Stimulated activated CD4-positive, alpha-beta T cell treated with anti-CD3 and anti-CD28 coated beads, Interleukin-2, amount 100 ng/mL, for 24 hours (primary cell): ENCODE data around the gene TCF19.

ENCODE experiments used
- DNase-seq, 2 donors: peaks; one replicate each; pipeline ENCODE4 v3.0.0-alpha.2; 2020

Gene TCF19, protein sequence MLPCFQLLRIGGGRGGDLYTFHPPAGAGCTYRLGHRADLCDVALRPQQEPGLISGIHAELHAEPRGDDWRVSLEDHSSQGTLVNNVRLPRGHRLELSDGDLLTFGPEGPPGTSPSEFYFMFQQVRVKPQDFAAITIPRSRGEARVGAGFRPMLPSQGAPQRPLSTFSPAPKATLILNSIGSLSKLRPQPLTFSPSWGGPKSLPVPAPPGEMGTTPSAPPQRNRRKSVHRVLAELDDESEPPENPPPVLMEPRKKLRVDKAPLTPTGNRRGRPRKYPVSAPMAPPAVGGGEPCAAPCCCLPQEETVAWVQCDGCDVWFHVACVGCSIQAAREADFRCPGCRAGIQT

GRCh38 chr6:31158140-31158862 lies at the start of gene TCF19:
Gene TCF19, plus strand, starts transcription at chr6:31158589. Its CDS starts 881 bp downstream, at chr6:31159470.
- peak; percentile 99 for DNase-seq

DNA sequence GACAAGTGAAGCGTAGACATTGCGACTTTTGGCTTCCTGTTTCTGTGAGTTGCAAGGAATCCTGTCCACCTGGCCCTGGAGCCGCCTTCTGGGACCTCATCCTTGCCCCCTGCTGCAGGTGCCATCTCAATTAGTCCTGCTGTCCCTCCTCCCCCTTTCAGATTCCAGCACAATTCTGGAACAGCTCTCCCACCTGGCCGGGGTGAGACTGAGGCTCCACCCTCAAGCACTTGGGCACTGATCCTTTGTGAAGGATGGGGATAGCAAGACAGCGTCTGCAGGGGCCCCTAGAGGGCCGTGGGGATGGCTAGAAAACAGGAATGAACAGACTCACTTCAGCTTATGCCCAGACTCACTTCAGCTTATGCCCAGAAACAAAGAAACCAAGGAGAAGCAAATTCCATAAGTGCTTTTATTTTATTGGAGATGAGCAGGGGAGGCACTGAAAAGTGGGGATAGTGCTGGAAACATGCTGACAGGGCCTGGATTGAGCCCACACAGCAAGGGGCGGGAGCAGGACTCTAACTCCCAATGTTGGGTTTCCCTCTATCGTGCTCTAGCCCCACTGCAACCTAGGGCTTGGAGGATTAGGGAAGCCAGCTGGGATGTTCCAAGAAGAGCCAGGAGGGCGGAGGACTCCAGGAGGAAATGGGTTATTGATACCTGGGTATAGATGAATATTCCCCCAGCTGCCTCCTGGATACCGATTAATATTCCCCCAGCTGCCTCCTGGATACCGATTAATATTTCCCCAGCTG lies 47.4 kb upstream of the TCF19 start:
- no peak for DNase-seq

- no peak for DNase-seq
These were observed 46.7 kb upstream of the TCF19 start for GRCh38 chr6:31111712-31112111.

- DNase-seq, result no peak
These were observed 45.9 kb upstream of the TCF19 start, which contains the start of gene C6orf15 for GRCh38 chr6:31112478-31112877. Gene C6orf15, minus strand, starts transcription at chr6:31112575. Its CDS starts 20 bp downstream, at chr6:31112555.

- no peak for DNase-seq
These were observed 44.4 kb upstream of the TCF19 start for GRCh38 chr6:31113861-31114540.

- DNase-seq, result no peak
These were observed 43.9 kb upstream of the TCF19 start, which contains the start of gene PSORS1C1 for GRCh38 chr6:31114541-31114878. Gene PSORS1C1, plus strand, starts transcription at chr6:31114800. Its CDS starts 14,833 bp downstream, at chr6:31129633.

DNA sequence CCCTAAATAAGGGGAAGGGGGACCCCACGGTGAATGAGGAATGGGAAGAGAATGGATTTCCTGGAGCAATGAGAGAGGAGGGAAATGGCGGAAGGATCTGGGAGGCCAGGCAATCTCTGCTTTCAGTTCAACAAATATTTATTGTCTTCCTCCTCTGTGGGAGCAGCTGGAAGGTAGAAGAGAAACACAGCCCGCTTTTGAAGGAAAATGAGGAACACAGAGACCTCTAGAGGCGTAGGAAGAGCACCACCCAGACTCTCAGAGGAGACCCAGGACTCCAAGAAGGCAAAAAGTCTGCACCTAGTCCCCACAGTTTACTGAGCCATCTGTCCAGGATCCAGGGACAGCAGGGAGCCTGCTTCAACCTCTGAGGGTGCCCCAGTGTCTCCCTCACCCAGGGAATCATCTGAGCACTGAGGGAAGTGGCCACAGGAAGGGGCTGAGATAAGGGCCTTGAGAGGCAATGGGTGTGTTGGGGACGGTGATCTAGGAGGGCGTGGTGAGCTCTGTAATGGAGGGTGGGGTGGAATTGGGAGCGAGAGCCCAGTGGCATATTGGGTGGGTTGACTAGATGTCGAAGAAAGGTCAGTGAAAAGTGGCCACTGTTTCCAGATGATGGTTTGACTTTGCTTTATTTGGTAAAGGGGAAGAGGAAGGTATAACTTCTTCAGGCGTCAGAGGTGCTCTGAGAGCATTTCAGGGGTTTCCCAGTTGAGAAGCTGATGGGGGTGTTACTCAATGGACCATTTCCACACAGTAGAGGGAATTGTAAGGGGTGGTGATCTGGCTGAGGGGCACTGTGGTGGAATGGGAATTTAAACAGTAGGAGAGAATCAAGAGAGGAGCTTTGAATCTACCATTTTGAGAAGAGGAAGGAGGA lies 43.2 kb upstream of the TCF19 start:
- no peak for DNase-seq

DNA sequence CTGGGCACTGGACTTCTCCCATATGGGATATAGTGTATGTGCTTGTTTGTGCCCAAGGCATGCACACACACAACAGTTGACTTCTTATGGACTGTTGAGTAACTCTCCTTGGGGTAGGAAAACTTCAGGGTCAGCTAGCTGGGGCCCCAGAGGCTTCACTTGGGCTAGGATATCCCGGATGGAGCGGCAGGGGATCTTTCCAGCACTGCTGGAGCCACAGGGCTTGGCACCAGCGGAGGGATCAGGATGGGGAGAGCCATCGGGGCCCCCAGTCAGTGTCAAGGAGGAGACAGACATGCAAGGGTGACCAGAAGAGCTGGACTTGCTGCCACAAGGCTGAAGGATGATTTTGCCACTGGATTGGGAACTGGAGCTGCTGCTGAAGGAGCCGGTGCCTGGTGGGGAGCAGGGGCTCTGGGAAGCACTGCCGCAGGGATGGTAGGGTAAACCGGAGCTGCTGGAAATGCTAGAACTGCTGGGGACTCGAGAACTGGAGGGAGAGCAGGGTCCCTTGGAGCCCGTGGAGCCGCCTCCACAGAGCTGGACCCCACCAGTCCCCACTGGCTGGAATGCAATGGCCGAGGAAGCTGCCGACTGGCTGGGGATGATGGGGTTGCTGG lies 42.3 kb upstream of the TCF19 start:
- no peak for DNase-seq

GRCh38 chr6:31116661-31117385 lies 41.6 kb upstream of the TCF19 start:
- no peak for DNase-seq

DNA sequence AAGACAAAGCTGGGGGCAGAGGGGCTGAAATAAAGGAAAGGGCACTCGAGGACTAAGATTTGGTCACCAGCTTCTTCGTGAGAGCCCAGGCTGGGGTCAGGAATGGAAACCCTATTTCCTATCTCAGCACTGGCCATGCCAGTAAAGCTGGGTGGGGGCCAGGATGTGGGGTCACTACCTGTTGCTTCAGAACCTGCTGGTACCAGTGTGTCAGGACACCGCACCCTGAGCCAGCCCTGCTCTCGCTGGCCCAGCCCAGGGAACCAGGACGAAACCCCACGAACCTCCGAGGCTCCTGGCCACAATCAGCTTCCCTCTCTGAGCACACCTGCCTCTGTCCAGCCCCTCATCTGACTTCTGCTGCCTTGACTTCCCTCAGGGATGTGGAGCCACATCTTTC lies 40.2 kb upstream of the TCF19 start:
- no peak for DNase-seq

- no peak for DNase-seq
These were observed 38.1 kb upstream of the TCF19 start, which contains the start of gene CDSN for GRCh38 chr6:31120151-31120915. Gene CDSN, minus strand, starts transcription at chr6:31120446. Its CDS starts 27 bp downstream, at chr6:31120419.

- DNase-seq, result no peak
These were observed 37.1 kb upstream of the TCF19 start for GRCh38 chr6:31121131-31121790.

DNA sequence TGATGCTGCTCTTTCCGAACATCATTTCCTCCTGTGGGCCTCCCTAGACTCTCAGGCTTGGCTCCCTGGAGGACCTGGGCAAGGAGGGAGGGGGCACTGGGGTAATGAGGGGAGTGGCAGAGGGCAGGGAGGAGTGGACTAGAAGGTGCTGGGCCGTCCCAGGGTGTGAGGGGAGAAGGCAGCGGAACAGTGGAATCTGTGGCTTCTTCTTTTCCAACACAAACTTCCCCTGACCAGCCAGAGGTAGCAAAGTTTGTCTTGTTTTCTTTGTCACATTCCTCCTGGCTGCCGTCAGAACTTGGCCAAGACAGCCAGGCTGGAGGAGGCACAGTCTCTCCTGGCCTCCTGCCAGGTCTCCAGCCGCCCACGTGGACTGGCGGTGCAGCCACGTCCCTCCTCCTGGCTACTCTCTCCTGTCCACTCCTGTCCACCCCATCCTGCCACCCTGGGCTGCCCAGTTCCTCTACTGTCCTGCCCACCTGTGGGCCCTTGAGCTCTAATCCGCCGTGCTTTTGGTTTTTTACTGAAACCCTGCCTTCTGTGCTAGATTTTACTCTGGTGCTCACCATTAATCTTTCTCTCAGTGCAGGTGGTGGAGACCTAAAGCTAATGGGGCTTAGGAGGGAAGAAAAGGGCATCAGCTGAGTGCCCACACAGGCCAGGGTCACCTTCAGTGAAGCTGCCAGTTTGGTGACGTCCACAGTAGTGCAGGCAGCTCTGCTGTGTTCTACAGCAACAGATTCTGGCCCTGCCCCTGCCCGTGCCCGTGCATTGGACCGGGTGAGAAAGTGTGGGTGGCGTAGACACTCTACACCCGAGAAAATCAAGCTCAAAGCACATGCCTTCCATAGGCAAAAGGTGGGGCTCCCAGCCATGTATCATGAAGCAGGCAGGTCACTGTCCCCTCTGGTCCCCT lies 35.3 kb upstream of the TCF19 start:
- DNase-seq, result no peak

DNA sequence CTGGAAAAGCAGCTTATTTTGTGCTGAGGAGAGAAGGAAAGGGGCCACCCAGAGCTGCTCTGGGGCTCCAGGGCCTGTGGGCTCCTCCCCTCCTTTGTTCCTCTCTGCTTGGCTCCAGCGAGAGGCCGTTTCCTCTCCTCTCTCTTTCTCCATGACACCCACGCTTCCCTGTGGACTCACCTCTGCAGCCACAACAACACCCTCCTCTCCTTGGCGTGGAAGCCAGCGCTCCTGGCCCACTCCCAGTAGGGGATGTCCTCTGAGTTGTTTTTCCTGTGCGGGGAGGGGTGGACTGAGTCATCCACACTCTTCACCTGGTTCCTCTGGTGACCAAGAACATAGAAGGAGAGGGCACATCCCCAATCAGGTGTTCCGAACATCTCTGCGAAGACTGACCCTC lies 33.2 kb upstream of the TCF19 start:
- no peak for DNase-seq

DNA sequence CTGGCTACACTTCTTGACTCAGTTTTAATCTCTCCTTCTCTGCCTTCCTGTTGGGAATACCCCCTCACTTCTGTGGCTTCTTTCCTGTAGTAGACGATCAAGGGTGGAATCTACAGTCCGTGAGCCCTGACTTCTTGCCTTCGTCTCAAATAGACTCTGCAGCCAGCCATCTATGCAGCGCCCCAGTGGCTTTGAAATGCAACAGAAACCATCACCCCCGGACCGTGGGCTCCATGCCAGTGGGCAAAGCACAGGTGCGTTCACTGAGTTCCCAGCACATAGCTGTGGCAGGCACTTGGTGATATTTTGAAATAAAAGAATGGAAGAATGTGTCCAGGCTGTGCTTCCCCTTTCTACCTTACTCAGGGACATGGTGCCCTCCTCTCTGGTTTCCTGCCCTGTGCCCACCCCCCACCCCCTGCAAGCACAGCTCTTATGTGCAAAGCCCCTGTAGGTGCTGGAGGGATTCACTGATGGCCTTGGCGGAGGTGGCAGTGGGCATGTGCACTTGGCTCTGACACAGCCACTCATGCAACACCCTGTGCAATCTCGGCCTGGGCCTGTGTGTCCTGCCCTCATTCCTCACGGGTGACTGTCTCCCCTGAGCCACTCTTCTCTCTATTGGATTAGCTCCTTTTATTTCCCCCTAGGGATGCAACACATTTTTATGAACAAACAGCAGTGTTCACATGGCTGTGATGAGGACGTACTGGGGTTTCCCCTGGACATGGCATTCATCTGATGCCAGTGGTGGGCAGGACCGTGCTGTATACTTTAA lies 32.6 kb upstream of the TCF19 start:
- no peak for DNase-seq

GRCh38 chr6:31126396-31127175 lies 31.8 kb upstream of the TCF19 start:
- no peak for DNase-seq
